GM23248 (cell line): Measurements from ENCODE around the gene PDE8B. TPM values are rescaled to one million over a fixed set of nuclear protein-coding genes. Genes with fewer than 3 reads are reported as not detected.

Experiments used
- DNase-seq: peaks from one replicate; pipeline ENCODE4 v3.0.0-alpha.2; 2015
- H2AFZ ChIP-seq: fragments of 200-600 bp; sonication (generic); 2 replicates; pipeline ENCODE4 v1.6.1; 2016; ENCODE audit warnings: antibody characterized with exemption
- H3F3A ChIP-seq: fragments of 200-600 bp; sonication (generic); 2 replicates; pipeline ENCODE4 v1.6.1; 2016; ENCODE audit warnings: mild to moderate bottlenecking, antibody characterized with exemption, mixed run types; ENCODE audit not compliant: insufficient read depth
- H3K27ac ChIP-seq: fragments of 200-600 bp; sonication (generic); 2 replicates; pipeline ENCODE4 v1.5.1; 2016; ENCODE audit warnings: mild to moderate bottlenecking
- H3K27me3 ChIP-seq: fragments of 200-600 bp; sonication (generic); replicated peaks from 2 replicates; pipeline ENCODE4 v1.6.1; 2016; ENCODE audit warnings: mild to moderate bottlenecking; ENCODE audit not compliant: insufficient read depth
- H3K36me3 ChIP-seq: fragments of 200-600 bp; sonication (generic); 2 replicates; pipeline ENCODE4 v1.6.1; 2016; ENCODE audit warnings: low read depth, mild to moderate bottlenecking
- H3K4me1 ChIP-seq: fragments of 200-600 bp; sonication (generic); 2 replicates; pipeline ENCODE4 v1.6.1; 2016; ENCODE audit warnings: mild to moderate bottlenecking; ENCODE audit not compliant: insufficient read depth
- H3K4me2 ChIP-seq: fragments of 200-600 bp; sonication (generic); one replicate; pipeline ENCODE4 v1.6.1; 2016; ENCODE audit warnings: mild to moderate bottlenecking; ENCODE audit not compliant: unreplicated experiment
- H3K4me3 ChIP-seq: fragments of 200-600 bp; sonication (generic); 2 replicates; pipeline ENCODE4 v1.5.1; 2016; ENCODE audit warnings: mild to moderate bottlenecking
- H3K79me2 ChIP-seq: fragments of 200-600 bp; sonication (generic); 2 replicates; pipeline ENCODE4 v1.6.1; 2016; ENCODE audit warnings: mild to moderate bottlenecking; ENCODE audit not compliant: insufficient read depth
- H3K9ac ChIP-seq: fragments of 200-600 bp; sonication (generic); 2 replicates; pipeline ENCODE4 v1.6.1; 2016; ENCODE audit warnings: mild to moderate bottlenecking
- H3K9me2 ChIP-seq: fragments of 200-600 bp; sonication (generic); 2 replicates; pipeline ENCODE4 v1.6.1; 2016; ENCODE audit warnings: mixed run types, mild to moderate bottlenecking, moderate library complexity; ENCODE audit not compliant: insufficient read depth
- H3K9me3 ChIP-seq: fragments of 200-600 bp; sonication (generic); one replicate; pipeline ENCODE4 v1.6.1; 2017; ENCODE audit warnings: low read depth
- H4K20me1 ChIP-seq: fragments of 200-600 bp; sonication (generic); 2 replicates; pipeline ENCODE4 v1.6.0; 2016; ENCODE audit not compliant: insufficient read depth
- EZH2 ChIP-seq: fragments of 200-600 bp; sonication (generic); IDR thresholded peaks from 2 replicates; pipeline ENCODE4 v1.6.1; 2018; ENCODE audit warnings: antibody characterized with exemption, mild to moderate bottlenecking; ENCODE audit not compliant: insufficient read depth, poor library complexity, severe bottlenecking
- EZH2phosphoT487 ChIP-seq: fragments of 200-600 bp; sonication (generic); IDR thresholded peaks from 2 replicates; pipeline ENCODE4 v1.6.1; 2018; ENCODE audit warnings: antibody characterized with exemption, moderate library complexity, mild to moderate bottlenecking, low read depth; ENCODE audit not compliant: insufficient read depth
- WGBS, 2 experiments: methylation state at CpG; one replicate each; pipeline ENCODE4 v1.1.6; 2015 to 2017; ENCODE audit warnings: low lambda C conversion rate in 2 of 2, low coverage in 1 of 2; ENCODE audit errors: missing lambda C conversion rate in 2 of 2; 5-methylcytosine and 5-hydroxymethylcytosine counted together
- in situ Hi-C: fragments of 300-500 bp; cut with MboI; formaldehyde crosslinking; loops from 2 replicates; pipeline ENCODE4 v1.15.0; 2020
- polyA plus RNA-seq: library from polyadenylated mRNA; unstranded; fragments of >200 nt; fragmentation: Nextera tagmentation; extraction: Ambion mirVana; gene quantifications from 2 replicates; pipeline ENCODE4 v1.2.1, GENCODE V29; 2016
- total RNA-seq: library from RNA; depleted of rRNA; stranded (reverse); fragments of >200 nt; shearing (Covaris generic); gene quantifications from 2 replicates; pipeline ENCODE4 v1.2.3, GENCODE V29; 2014

Gene PDE8B
- total and polyA plus RNA-seq, 2 experiments from 2014 or later, result 0.40 TPM; not detected in 1

DNA sequence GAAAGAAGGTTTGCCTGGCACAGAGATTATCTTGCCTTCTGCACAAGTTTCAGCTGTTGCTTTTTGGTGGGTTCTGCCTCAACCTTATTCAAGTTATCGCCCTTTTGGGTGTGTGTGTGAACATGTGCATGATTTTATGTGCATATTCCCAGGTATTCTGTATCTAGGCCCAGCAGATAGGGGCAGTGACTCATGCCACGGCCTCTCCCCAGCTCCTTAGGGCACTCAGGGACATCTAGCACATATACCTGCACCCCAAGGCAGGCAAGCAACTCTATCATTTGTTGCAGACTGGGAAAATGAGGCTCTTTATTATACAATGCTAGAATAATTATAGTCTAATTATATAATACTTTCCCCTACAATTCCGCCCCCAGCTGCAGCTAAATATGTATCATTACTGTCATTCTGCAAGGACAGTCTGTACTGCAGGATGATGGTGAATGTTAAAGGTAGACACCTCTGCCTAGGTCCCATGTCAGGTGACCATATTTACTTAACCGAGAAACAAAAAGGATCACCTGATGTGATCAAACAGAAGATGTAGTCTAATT, 128.9 kb downstream of the PDE8B start:
- TF ChIP-seq EZH2phosphoT487 (no peak), EZH2 (no peak)
- H4K20me1 ChIP-seq, result no peaks in the 10 kb centered on the region
- H3K4me3 ChIP-seq, result no peak overlapping the region
- no peaks in the 10 kb centered on the region for H3K4me1 ChIP-seq
- 0 out of 2 replicates have a peak, but pooled peaks cover 3% of the 10 kb centered on the region for H3K27me3 ChIP-seq
- no peak overlapping the region for H3K27ac ChIP-seq
- in situ Hi-C loops, result no loop called here
- H2AFZ ChIP-seq, result no peak overlapping the region
- no peaks in the 10 kb centered on the region for H3K9me2 ChIP-seq
- no peaks in the 10 kb centered on the region for H3K9me3 ChIP-seq
- H3K36me3 ChIP-seq, result no peaks in the 10 kb centered on the region
- H3K79me2 ChIP-seq, result no peaks in the 10 kb centered on the region
- no peak overlapping the region for H3K4me2 ChIP-seq
- DNase-seq, result no peak
- 85 to 89% methylated on average over 4 of the region's 4 CpGs for WGBS, 2 experiments
- no peak overlapping the region for H3K9ac ChIP-seq
- H3F3A ChIP-seq, result no peaks in the 10 kb centered on the region

DNA sequence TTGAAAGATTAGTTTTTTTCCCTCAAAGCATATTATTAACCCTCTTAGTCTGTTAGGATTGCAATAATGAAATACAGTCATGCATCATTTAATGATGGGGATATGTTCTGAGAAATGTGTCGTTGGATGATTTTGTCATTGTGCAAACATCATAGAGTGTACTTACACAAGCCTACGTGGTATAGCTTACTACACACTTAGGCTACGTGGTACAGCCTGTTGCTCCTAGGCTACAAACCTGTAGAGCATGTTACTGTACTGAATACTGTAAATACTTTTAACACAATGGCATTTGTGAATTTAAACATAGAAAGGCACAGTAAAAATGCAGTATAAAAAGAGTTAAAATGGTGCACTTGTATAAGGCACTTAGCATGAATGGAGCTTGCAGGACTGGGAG, 132.7 kb downstream of the PDE8B start:
- in situ Hi-C loops, result no loop called here
- WGBS, 2 experiments, result 68 to 77% methylated on average over 3 of the region's 3 CpGs
- H3K79me2 ChIP-seq, result no peaks in the 10 kb centered on the region

DNA sequence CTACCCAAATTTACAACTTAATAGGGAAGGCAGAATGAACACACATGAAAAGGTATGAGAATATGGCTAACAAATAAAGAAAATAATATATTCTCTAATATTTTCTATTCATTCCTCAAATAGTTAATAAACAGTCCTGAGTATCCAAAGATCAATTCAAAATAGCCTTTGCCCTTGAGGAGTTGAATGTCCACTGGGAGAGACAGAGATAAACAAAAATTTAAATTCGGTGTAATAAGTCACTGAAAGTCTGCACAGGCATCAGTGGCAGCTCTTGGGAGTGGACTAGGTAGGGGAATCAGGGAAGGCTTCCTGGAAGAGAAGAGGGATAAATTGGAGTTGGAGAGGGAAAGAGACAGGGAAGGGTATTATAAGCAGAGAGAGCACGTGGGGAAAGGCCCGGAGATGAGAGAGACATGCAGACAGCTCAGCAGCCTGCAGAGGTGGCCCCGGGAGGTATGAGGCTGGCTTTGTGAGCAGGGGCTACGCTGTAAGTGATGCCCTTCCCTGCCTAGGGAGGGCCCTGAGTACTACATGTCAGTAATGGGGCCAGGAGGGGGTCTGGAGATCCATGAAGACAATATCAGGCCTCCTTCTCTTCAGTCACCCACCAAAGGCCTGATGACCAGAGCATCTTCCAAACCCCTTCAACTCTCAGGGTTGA, 137.1 kb downstream of the PDE8B start:
- Histone ChIP-seq H3K9ac (no peak overlapping the region), H3K36me3 (no peaks in the 10 kb centered on the region), H3K9me3 (no peaks in the 10 kb centered on the region), H3K27ac (no peak overlapping the region), H3K9me2 (no peaks in the 10 kb centered on the region), H3K79me2 (no peaks in the 10 kb centered on the region), H3K4me2 (no peak overlapping the region), H4K20me1 (no peaks in the 10 kb centered on the region), H3K4me1 (no peaks in the 10 kb centered on the region), H3F3A (no peaks in the 10 kb centered on the region), H3K27me3 (0 out of 2 replicates have a peak, but pooled peaks cover 3% of the 10 kb centered on the region), H2AFZ (no peak overlapping the region), H3K4me3 (no peak overlapping the region)
- 54 to 59% methylated on average over 4 to 5 of the region's 5 CpGs for WGBS, 2 experiments
- in situ Hi-C loops, result no loop called here
- DNase-seq, result no peak
- TF ChIP-seq EZH2 (no peak), EZH2phosphoT487 (no peak)

More for the DNA sequence above, 132.7 kb downstream of the PDE8B start:
- 0 out of 2 replicates have a peak, but pooled peaks cover 6% of the 10 kb centered on the region for H3K27me3 ChIP-seq
- no peaks in the 10 kb centered on the region for H3F3A ChIP-seq
- H3K4me1 ChIP-seq, result no peaks in the 10 kb centered on the region
- TF ChIP-seq EZH2phosphoT487 (no peak), EZH2 (no peak)
- H3K4me2 ChIP-seq, result no peak overlapping the region
- no peaks in the 10 kb centered on the region for H3K36me3 ChIP-seq
- H3K27ac ChIP-seq, result no peak overlapping the region
- no peak overlapping the region for H3K9ac ChIP-seq
- no peak for DNase-seq
- no peaks in the 10 kb centered on the region for H4K20me1 ChIP-seq
- H3K4me3 ChIP-seq, result no peak overlapping the region
- H2AFZ ChIP-seq, result no peak overlapping the region
- H3K9me2 ChIP-seq, result no peaks in the 10 kb centered on the region
- H3K9me3 ChIP-seq, result no peaks in the 10 kb centered on the region

GRCh38 chr5:77353251-77353650, 142.8 kb downstream of the PDE8B start:
- Histone ChIP-seq H3K27me3 (no peaks in the 10 kb centered on the region), H3K9me2 (no peaks in the 10 kb centered on the region), H3K9me3 (no peaks in the 10 kb centered on the region), H3K9ac (no peak overlapping the region), H2AFZ (no peak overlapping the region), H3F3A (peaks cover under 1% of the 10 kb centered on the region; the same call in 1 of the 2 replicates), H3K79me2 (no peaks in the 10 kb centered on the region), H3K4me1 (peaks cover 2% of the 10 kb centered on the region), H3K4me3 (no peak overlapping the region), H3K4me2 (no peak overlapping the region), H3K36me3 (no peaks in the 10 kb centered on the region), H3K27ac (no peak overlapping the region), H4K20me1 (no peaks in the 10 kb centered on the region)
- no peak for DNase-seq
- TF ChIP-seq EZH2, result no peak
- TF ChIP-seq EZH2phosphoT487, result no peak
- WGBS, 2 experiments, result 95% methylated on average over 4 of the region's 4 CpGs
- in situ Hi-C loops, result no loop called here
